Prostate gland (tissue), 2 donors: Measurements from ENCODE around the gene PAF1.

Experiments used
- CTCF ChIP-seq, 4 experiments: fragments of 200-600 bp in 2 of 4; fragments of 450-650 bp in 2 of 4; sonication (generic) in 2 of 4; IDR thresholded peaks; 1 replicate in 3 of 4; 2 replicates in 1 of 4; pipeline ENCODE4 v1.5.1; 2016 to 2019; ENCODE audit warnings: antibody characterized with exemption in 4 of 4, mild to moderate bottlenecking in 2 of 4, moderate library complexity in 2 of 4
- POLR2A ChIP-seq: fragments of 450-650 bp; IDR thresholded peaks from one replicate; pipeline ENCODE4 v1.6.1; 2016; ENCODE audit warnings: antibody characterized with exemption, mild to moderate bottlenecking

GRCh38 chr19:39379865-39380396 lies 11.0 kb downstream of the PAF1 start:
- TF ChIP-seq POLR2A: no peak
- no peak for TF ChIP-seq CTCF (IDR thresholded peaks at IDR 0.05)
